DND-41 (cell line): ENCODE measurements around the gene KISS1.

Experiments
- EZH2 ChIP-seq: IDR thresholded peaks from 3 replicates; pipeline ENCODE4 v1.6.1; 2012; ENCODE audit warnings: borderline replicate concordance, low read depth, mild to moderate bottlenecking, moderate library complexity, low read length, inconsistent platforms; ENCODE audit not compliant: severe bottlenecking
- TF ChIP-seq, protein P1 (sequence below): IDR thresholded peaks from 2 replicates; pipeline ENCODE4 v1.5.1; 2012; ENCODE audit warnings: borderline replicate concordance, low read length, moderate library complexity, mild to moderate bottlenecking; ENCODE audit not compliant: poor library complexity, severe bottlenecking; ENCODE audit errors: extremely low read depth

DNA sequence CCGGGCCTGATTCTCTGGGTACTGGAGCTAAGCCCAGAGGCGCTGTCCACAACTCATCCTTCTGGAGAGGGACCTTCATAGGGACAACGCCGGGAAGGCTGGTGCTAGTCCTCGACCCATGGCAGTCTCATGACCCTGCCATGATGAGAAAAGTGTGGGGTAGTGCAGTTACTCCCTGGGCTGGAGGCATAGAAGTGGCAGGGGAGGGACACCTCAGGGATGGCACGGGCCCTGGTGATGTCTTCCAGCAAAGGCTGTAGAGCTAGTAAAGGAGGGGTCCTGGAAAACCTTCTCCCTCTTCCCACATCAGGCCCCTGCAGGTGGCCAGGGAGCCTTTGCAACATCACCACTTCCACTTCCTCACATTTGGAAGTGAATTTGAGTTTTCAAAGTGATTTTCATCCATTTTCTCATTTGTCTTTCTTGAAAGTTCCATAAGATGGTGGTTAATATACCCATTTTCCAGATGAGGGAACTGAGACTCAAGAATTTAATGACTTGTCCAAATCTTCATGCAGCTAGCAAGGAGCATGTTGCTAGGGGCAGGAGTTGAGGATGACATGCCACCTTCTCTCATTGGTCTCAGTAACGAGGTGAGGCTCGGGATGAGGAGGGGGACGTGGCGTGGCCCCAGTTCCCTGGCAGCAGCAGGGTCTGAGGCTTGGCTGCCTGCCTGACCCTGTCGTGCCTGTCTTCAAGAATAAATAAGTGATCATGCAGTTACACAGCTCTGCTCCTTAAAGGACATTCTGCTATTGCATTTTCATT, 20.8 kb upstream of the KISS1 start:
- TF ChIP-seq, protein P1, sequence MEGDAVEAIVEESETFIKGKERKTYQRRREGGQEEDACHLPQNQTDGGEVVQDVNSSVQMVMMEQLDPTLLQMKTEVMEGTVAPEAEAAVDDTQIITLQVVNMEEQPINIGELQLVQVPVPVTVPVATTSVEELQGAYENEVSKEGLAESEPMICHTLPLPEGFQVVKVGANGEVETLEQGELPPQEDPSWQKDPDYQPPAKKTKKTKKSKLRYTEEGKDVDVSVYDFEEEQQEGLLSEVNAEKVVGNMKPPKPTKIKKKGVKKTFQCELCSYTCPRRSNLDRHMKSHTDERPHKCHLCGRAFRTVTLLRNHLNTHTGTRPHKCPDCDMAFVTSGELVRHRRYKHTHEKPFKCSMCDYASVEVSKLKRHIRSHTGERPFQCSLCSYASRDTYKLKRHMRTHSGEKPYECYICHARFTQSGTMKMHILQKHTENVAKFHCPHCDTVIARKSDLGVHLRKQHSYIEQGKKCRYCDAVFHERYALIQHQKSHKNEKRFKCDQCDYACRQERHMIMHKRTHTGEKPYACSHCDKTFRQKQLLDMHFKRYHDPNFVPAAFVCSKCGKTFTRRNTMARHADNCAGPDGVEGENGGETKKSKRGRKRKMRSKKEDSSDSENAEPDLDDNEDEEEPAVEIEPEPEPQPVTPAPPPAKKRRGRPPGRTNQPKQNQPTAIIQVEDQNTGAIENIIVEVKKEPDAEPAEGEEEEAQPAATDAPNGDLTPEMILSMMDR: no peak
- no peak for TF ChIP-seq EZH2
